Activated CD8-positive, alpha-beta memory T cell treated with anti-CD3 and anti-CD28 coated beads, Interleukin-2, amount 50 U/mL, for 4 hours (primary cell): Measurements from ENCODE around the gene RIMBP2.

Experiments
- DNase-seq: peaks from one replicate; pipeline ENCODE4 v3.0.0-alpha.2; 2020

Gene RIMBP2

DNA sequence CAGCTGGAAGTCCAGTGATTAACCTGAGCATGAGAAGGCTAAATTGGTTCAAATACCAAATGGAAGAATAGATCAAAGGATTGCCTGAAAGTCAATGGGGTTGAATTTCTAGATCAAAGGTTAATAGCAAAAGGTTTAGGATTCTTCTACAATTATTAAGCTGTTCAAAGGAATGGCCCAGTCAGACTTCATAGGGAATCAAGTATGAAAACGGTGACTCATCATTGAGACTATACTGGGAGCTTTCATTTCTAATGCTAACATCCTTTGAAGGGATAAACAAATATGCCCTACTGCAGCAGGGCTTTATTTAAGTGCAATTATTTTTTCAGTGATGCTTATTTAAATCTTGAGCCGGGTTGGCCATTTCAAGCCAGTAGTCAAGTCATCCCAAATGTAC, 152.8 kb downstream of the RIMBP2 start:
- no peak for DNase-seq

DNA sequence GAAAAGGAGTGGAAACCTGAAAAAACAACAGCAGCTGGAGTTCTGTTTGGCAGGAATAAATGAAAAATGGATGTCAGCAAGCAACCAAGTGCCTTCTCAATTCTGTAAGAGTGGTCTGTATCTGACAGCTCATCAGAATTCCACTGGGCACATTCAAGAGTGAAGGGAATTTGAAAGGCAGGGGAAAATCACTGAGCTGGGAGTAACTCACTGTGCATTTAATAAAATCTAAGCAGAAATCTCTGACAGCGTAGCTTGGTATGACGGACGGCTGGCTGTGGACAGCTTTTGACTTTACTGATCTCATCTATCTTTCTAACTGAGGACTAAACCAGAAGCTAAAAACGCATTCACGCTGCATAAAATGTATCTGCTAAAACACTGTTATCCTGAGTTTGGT, 153.4 kb downstream of the RIMBP2 start:
- no peak for DNase-seq

DNA sequence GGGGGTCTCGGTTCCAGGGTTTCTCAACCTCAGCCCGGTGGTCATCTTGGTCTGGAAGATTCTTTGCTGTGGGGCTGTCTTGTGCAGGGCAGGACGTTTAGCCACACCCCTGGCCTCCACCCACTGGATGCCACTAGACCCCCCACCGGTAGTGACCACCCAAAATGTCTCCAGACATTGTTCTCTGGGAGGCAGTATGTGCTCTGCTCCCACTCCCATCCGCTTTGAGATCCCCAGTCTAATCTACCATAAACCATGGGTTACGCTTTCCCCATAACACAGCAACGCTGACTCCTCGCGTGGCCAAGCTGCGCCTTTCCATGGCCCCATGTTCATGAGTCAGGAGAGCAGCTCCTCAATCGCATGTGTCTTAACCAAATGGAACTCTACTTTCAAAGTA, 155.8 kb downstream of the RIMBP2 start:
- DNase-seq, result no peak

DNA sequence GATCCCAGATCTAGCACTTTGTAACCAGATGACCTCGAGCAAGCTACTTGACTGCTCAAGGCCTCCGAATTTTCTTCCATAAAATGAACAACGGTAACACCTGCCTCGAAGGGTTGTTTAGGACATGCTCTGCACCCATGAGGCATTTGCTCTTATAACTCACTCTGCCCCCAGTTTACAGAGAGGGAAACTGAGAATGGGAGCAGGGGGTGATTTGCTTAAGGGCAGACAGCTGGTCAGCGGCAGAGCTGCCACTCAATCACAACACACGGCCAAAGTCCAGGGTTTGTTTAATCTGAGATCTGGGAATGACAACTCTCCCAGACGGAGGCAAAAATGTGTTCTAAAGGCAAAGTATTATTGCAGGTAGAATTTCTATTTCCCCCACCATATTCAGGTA, 156.3 kb downstream of the RIMBP2 start:
- no peak for DNase-seq

DNA sequence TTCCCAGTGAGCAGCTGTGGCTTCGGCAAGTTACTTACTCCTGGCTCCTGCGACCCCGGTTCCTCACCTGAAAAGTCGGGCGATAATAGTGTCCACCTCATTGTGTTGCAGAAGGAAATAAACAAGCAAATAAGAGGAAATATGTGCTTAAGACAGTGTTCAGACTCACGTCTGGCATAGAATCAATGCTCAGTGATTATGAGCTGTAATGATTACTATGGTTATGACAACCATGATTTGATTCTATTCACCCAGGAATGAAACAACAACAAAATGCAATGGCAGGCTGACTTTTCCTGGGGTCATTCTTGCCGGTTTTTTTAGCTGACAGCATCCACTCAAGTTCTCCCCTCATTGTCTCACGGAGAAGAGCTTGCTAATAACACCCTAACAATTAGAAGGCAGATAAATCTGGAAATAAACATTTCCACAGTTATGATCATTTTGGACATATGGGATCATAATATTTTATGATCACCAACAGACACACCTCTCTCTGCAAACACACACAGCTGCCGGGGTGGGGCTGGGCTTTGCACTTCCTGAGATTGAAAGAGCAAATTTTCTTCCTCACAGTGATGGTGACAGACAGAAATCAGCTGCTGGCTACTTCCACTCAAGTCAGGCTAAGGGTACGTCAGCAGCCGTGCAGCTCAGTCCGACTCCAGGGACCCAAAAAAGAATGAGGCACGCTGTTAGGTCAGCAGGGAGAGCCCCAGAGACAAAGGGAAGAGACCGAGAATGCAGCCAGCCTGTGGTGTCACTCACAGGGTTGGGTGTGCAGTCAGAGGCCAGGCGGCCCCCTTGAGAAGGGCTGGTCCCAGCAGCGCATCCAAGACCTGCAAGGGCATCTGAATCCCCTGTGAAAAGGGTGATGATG, 158.0 kb downstream of the RIMBP2 start:
- DNase-seq, result no peak

DNA sequence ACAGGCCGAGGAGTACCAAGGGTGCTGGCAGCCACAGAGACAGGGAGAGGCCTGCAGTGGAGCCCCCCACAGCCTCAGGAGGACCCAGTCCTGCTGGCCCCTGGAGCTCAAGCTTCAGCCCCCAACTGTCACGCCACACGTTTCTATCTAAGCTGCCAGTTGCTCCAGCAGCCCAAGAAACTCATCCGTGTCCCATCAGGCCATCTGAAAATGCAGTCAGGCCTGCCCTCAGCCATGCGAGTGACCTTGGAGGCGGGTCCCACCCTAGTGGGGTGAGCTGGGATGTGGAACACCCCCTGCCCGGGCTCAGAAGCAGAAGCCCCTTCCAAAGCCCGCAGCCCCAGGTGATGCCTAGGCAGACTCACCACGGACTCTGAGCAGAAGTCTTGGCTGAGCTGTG, 158.9 kb downstream of the RIMBP2 start:
- DNase-seq, result no peak

DNA sequence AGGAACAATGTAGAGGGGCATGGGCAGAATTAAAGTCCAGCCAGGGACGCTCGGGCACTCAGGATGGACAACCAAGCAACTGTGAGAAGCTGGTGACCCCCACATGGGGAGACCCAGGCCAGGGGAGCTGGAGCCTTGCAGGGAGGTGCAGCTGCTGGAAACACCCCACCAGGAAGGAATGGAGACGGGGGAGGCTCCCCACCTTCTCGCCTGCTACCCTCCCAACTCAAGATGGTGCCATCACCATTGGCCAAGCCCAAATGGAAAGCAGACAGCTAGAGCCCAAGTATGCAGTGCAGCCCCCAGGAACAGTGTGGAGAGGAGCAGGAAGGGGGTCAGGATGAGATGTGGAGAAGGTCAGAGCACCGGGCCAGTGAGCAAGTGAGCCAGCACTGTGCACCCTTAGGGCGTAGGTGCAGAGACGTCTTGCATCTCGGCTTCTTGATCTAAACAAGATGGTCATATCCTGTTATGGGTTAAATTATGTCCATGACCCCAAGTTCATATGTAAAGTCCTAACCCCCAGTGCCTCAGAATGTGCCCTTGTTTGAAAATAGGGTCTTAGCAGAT, 159.5 kb downstream of the RIMBP2 start:
- DNase-seq, result no peak

DNA sequence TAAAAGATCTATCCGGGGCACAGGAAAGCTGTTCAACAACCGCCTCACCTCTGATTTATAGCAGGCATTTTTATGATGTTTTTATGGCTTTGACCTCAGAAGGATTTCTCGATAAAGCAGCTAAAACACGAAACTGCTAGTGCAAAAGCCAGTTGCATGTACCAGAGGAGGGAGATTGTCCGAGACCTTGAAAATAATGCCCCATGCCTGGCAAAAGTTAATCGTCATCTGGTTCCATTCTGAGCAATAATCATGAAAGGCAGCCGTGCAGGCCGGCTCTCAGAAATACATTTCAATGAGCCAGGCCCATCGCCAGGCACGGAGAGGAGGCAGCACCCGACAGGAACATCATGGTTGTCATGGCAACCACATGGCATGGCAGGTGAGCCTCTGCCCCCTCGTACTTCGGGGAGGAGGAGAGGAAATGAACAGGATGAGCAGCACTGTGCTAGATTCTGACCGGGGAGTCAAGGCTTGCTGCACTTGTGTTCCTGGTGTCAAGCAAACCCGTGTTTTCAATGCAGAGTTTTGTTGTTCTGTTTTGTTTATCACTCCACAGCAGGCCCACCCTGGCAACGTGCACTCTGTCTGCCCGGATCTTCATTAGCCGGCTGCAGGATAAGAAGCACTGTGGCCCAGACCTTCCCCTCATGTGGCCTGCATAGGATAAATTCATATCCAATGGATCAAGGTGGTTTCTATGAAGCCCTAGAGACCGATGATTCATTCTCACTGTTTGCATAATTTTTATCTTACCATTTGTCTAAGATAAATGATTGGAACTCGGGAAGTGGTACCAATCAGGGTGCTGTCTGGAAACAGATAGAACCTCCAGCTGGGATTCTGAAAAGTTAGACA, 160.2 kb downstream of the RIMBP2 start:
- DNase-seq, result no peak

DNA sequence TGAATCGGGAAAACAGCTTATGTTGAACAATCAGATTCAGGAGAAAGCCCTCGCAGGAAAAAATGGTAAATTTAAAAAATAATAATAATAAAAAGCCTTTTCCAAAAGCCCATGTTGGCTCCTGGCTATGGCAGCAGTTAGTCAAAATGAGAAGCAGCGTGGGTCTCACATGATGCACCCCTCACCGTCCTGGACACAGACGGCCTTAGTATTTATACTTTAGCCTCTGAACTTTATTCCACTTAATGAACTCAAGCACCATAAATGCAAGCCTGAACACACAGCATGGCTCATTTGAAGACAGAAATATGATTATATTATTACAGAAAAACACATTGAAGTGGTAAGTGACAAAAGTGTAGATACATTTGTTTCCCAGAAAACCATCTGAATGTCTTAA, 160.9 kb downstream of the RIMBP2 start:
- DNase-seq, result no peak

DNA sequence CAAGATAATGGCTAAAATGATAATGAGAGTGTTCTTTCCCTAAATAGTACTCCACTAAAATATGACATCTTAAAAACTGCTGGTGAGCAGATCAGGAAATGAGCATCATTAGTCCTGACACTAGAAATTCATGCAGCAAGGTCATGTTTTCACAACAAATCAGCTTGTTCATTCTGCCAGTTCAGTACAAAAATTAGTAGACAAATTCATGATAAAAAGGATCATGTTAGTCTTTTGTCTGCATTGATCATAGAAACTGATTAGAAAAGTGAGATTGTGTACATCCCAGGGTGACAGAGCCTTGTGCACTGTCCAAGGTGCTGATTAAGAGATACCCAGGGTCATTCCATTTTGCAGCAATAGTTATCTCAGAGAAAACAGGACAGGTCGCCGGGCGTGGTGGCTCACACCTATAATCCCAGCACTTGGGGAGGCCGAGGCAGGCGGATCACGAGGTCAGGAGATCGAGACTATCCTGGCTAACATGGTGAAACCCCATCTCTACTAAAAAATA, 163.6 kb downstream of the RIMBP2 start:
- no peak for DNase-seq

DNA sequence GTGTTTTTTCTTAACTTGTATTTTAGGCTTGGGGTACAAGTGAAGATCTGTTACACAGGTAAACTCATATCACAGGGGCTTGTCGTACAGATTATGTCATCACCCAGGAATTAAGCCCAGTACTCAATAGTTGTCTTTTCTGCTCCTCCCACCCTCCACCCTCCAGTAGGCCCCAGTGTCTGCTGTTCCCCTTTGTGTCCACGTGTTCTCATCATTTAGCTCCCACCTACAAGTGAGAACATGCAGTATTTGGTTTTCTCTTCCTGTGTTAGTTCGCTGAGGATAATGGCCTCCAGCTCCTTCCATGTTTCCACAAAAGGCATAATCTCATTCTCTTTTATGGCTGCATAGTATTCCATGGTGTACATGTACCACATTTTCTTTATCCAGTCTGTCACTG, 166.7 kb downstream of the RIMBP2 start:
- DNase-seq, result no peak

DNA sequence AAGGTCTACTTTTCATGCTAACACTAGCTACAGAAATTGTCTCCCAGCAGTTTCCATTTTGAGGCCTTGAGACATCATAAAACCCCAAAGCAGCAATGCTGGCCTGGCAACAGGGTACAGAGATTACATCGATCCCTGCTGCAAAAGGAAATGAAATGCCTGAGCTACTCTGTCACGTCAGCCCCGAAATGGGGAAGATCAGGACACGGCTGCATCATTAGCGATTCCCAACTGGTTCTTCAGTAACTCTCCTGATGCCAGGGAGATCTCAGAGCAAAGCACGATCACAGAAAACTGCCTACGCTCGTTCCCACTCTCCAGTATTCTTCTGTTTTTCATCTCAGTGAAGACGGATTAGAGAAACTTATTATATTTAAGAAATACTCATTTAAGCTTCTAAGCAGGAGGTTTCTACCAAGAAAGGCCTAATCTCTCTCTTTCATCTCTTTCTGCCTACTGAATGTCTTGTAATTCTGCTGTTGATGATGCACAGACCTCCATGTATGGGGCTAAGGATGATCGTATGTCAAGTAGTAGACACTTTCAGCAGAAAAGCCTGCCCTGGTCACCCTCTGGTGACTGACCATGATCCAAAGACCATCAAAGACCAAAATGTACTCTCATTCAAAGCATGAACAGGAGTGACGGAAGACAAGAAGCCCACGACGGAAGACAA, 168.5 kb downstream of the RIMBP2 start:
- DNase-seq, result no peak

DNA sequence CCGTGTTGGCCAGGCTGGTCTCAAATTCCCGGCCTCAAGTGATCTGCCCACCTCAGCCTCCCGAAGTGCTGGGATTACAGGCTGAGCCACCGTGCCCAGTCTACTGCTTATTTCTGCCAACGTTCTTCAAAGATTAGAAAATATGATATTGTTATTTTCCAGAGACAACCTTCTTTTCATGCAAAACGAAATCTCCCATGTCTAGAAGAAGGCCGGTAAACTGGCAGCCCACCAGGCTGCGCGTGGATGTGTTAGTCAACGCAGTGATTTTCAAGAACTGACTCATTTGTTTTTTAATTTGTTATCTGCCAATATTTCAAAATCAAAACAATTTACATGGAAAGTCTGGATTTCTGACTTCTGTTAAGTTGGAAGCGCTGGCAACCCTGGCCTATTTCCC, 169.6 kb downstream of the RIMBP2 start:
- no peak for DNase-seq

DNA sequence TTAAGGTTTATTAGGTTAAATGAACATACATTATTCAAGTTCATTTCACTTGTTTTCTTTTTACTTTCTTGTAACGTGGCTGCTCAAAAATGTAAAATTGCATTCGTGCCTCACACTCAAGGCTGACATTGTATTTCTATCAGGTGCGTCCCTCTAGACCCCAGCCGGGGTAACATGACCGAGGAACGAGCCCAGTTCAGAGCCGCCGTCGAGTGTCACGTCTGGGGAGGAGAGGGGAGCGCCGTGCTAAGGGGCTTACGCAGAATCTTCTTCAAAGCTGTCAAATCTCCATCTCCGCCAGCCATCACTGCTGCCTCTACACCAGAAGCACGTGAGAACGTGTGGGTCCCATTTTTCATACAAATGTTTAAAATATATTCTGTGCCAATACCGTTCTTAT, 170.6 kb downstream of the RIMBP2 start:
- DNase-seq, result no peak

DNA sequence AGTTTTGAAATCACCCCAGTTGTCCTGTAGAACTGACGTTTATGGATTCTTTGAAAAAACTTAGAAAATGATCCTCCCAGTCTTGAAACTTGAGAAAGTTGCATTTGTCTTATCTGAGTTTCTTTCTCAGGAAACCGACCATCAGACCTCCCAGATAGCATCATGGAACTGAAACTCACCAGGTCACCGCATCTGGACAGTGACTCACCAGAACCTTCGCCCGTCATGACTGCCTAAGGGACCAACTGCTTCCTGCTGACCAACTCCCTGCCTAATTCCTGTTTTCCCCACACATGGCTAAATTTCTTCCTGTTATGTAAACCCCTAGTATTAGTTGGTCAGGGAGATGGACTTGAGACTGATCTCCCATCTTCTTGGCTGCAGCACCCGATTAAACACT, 175.7 kb downstream of the RIMBP2 start:
- DNase-seq, result no peak

DNA sequence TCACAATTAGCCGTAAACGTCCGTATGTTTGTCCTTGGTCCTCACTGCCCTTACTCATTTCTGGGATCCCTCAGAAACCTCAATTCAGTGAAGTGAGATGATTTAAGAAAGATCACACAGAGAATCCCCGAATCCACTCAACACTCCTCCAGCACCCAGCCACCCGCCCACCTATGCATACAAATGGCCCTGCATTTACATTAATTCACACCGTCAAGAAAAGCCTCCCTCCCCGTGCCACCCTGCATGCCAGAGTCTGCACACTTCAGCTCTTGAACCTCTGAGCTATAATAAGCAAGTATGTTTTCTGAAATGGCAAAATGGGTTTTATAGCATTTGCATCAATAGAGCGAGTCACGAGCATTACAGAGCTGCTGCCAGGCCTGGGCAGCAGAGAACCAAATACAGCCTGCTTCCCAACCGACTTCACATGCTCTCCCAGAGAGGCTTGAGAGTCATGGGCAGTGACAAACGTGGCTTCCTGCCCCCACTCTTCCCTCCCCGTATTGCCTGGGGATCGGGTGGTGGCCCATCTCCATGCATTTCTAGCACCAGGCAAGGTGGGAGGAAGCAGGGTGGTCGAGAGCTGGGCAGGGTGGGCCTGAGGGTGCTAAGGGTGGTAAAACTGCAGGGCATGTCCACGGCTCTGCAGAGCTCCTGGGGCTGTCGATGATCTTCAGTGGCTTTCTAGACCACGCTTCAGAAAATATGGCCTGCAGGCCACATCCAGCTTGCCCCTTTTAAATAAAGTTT, 177.6 kb downstream of the RIMBP2 start:
- no peak for DNase-seq

DNA sequence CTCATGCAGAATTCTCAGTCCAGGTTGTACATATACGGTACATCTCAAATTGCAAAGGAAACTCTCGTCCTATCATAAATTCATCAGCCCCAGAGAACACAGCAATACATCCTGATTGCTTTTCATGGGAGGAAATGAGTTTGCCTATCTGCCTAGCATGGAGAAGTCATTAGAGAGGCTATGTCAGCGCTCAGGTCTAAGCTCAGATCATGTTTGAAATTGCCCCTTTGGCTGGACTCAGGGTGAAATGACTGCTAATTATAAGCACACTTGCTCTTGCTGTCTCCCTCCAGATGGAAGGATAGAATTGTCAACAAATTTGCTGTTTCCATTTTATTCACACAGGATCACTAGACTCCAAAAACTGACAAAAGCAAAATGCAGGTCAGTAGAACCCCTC, 178.4 kb downstream of the RIMBP2 start:
- DNase-seq, result no peak

DNA sequence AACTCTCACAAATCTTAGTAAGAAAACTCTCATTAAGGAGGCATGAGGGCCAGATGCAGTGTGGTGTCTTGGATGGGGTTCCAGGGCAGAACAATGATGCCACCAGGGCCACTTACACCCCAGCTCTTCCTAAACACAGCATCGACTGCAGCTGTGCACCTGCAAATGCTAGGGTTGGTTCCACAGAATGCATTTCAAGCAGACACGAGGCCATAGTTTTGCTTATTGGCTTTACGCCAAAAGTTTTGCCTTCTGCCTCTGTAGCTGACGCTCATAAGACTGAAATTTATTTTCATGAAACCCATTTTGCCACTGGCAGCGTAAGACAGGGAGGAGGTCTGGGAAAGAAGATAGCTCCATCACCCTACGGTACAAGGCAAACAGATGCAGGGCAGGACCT, 179.0 kb downstream of the RIMBP2 start:
- DNase-seq, result no peak

DNA sequence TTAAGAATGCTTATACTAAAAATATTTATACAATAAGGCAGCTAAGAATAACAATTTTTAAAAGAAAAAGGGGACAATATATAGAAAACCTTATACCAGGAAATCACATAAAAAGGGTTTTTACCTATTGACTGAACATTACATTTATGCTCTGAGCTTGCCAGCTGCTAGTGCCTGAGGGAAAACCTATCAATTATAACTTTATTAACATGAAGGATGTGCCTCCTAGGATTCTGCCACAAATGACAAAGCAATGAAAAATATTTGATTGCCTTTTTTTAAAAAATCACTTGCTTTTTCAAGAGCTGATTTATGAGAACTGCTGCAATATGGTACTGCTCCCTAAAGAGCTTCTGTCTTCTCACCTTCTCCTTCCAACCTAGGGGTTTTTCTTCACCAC, 185.7 kb downstream of the RIMBP2 start:
- no peak for DNase-seq

DNA sequence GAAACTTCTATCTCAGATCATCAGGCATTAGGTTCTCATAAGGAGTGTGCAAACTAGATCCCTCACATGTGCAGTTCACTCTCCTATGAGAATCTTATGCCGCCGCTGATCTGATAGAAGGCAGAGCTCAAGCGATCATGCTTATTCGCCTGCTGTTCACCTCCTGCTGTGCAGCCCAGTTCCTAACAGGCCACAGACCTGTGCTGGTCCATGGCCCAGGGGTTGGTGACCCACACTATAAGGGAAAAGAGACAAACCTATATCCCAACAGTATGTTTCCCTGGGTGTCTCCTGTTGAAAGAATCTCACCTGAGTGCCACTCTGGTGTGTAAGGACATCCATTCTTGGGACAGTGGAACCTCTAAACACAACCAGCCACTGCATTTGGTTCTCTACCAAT, 186.3 kb downstream of the RIMBP2 start:
- DNase-seq, result no peak

DNA sequence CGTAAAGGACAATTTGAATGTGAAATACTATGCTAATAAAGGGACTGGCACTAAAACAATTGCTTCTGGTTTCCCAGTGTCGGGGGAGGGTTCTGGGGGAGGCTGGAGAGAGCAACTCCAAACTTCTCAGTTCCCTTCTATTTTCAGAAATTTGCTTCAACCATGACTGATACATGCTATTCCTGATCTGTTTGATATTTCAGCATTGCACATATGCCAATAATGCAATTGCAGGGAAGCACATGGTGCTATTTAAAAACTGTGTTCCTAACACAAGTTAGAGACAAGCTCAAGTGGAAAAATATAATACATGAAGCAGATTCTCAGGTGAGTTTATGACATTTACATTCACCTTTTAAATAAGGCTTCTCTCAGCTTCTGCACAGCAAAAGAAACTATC, 188.9 kb downstream of the RIMBP2 start:
- no peak for DNase-seq

DNA sequence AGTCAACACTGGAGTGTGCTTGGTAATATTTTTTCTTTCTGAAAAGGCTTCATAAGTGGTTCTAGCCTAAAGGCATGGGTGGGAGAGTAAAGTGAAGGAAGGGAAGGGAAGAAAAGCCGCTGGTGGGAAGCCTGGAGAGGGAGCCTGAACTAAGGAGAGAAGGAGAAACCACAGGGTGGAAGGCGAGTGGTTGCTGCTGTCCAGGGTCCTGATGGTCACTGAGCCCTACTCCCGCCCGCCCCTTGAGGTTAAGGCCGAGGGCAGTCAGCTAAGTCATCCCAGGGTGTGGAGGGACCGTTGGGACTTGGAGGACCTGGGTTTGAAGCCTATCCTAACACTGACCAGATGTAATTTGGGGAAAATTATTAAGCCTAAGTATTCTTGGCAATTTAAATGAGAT, 189.3 kb downstream of the RIMBP2 start:
- no peak for DNase-seq
